Adipocyte (in vitro differentiated cells): ENCODE data around the gene SOCS1.
A peak's percentile ranks its signal among the peaks of the same experiment; 100 is the strongest.
"Not testable (repeated sequence)": the region's sequence is repeated elsewhere in the genome, so short reads cannot be mapped to it uniquely, and the experiment has no call there.

Source experiments
- DNase-seq: peaks from one replicate; pipeline ENCODE4 v3.0.0-alpha.2; 2015; ENCODE audit warnings: low read depth
- H3K27me3 ChIP-seq: replicated peaks from 2 replicates; pipeline ENCODE4 v1.7.0; 2013; ENCODE audit warnings: mild to moderate bottlenecking, low read length, moderate library complexity; ENCODE audit not compliant: control insufficient read depth, insufficient read depth
- H3K36me3 ChIP-seq: 2 replicates; pipeline ENCODE4 v1.7.0; 2013; ENCODE audit warnings: low read length, mild to moderate bottlenecking, moderate library complexity; ENCODE audit not compliant: control insufficient read depth, insufficient read depth, severe bottlenecking
- H3K4me1 ChIP-seq: 2 replicates; pipeline ENCODE4 v1.7.0; 2013; ENCODE audit warnings: mild to moderate bottlenecking, low read length, moderate library complexity; ENCODE audit not compliant: control insufficient read depth, insufficient read depth
- H3K4me3 ChIP-seq: 2 replicates; pipeline ENCODE4 v1.7.0; 2013; ENCODE audit warnings: mild to moderate bottlenecking, low read length, moderate library complexity
- H3K9ac ChIP-seq: 2 replicates; pipeline ENCODE4 v1.7.0; 2013; ENCODE audit warnings: mild to moderate bottlenecking, low read length, moderate library complexity
- H3K9me3 ChIP-seq: 2 replicates; pipeline ENCODE4 v1.7.0; 2013; ENCODE audit warnings: mild to moderate bottlenecking, low read length, moderate library complexity; ENCODE audit not compliant: control insufficient read depth

The SOCS1 gene

DNA sequence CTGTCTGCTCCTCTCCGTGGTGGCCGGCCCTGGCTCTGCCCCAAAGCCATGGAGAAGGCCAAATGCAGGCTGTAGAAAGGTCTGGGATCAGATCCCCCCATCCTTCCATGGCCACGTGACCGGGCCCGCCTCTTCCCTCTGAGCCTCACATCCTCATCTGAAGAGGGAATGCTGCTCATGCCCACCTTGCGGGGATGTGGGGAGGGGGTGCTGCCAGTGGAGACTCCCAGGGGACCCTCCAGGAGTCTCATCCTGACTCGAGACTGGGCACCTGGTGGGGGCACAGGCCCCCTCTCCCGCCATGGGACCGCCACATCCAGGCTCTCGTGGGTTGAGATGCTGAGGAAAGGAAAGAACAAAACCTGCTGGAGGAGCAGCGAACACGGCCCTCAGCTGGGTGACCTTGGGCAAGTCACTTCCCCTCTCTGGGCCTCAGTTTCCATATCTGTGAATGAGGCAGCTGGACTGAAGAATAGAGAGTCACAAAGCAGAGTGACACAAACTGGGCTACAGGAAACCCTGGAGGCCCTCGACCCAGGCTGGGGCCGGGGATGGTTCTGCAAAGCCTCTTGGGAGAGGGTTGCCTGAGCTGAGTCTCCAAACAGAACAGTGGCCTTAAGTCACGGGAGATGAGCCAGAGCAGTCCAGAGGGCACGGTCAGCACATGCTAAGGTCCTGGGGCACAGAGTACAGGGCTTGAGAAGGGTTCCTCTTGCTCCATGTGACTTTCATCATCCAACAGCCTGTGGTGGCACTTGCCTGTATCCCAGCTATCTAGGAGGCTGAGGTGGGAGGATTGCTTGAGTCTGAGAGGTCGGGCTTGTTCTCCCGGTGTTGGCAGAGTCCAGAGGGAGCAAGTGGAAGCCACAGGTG, 30.1 kb downstream of the SOCS1 start:
- no peaks in the 10 kb centered on the region for H3K27me3 ChIP-seq
- peak overlapping the region; percentile 45 for H3K9ac ChIP-seq
- no peaks in the 10 kb centered on the region for H3K36me3 ChIP-seq
- H3K4me1 ChIP-seq: no peaks in the 10 kb centered on the region
- no peak overlapping the region for H3K4me3 ChIP-seq
- no peak for DNase-seq
- no peaks in the 10 kb centered on the region for H3K9me3 ChIP-seq

DNA sequence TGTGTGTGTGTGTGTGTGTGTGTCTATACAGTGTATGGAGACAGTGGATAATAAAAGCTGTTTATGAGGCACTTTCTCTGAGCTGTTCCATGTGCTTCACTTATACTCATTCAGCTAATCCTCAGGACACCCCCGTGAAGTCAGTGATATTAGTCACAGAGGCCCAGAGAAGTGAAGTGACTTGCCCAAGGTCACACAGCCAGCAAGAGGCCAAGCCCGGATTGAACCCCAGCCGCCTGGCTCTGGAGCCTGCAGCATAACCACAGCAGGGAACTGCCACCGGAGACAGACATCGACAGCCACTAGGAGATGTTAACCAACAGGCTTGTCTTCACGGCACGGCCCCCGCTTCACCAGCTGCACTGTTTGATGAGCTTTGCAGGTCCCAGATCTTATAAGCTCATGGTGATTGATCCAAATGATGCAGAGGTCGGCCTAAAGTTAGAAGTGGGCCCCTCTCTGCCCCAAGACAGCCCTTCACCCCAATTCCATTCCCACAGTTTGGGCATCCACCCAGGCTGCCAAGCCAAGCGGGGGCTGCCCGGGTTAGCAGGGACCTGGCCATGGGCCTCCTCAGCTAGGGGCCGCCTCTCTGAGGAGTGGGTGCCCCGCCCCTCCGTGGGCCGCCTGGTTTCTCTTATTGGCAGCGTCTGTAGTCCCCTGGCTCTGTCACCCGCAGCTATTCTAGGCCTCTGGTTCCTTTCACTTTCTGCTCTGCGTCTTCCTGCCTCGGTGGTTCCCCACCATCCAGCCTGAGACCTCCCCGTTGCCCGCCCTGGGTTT, 30.9 kb downstream of the SOCS1 start:
- H3K27me3 ChIP-seq: no peaks in the 10 kb centered on the region
- H3K9ac ChIP-seq: peak overlapping the region; percentile 45
- H3K4me1 ChIP-seq: no peaks in the 10 kb centered on the region
- no peak overlapping the region for H3K4me3 ChIP-seq
- no peak for DNase-seq
- no peaks in the 10 kb centered on the region for H3K9me3 ChIP-seq
- no peaks in the 10 kb centered on the region for H3K36me3 ChIP-seq

DNA sequence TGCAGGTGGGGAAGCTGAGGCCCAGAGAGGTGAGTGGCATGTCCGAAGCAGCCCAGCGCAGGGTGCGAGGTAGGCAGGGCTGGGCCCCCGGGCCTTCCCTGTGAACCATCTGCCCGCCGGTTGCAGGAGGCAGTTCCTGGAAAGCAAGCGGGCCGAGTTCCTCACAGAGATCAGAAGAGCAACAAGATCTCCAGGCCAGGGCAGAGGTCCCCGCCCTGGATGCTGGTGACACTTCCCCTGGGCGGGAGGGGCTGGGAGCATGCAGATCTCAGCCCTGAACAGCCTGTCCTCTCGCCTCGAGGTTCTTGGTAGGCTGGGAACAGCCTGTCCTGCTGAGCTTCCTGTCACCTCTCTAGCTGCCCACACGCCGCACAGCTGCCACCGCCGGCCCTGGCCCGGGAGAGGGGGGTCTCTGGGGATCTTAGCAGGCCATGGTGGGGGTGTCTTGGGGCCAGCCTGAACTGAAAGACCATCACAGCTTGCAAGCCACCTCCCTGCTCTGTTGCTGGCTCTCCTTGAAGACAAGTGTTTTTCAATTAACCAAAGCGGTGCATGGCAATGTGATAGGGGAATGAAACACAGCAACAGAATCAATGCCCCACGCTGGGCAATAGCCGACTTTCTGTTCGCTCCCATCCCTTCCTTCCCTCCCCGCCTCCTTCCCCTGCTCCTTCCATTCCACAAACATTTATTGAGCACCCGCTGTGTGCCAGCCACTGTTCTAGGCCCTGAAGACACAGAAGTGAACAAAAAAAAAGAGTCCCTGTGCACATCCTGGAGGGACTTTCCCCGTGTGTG, 31.7 kb downstream of the SOCS1 start:
- H3K9me3 ChIP-seq: no peaks in the 10 kb centered on the region
- DNase-seq: no peak

DNA sequence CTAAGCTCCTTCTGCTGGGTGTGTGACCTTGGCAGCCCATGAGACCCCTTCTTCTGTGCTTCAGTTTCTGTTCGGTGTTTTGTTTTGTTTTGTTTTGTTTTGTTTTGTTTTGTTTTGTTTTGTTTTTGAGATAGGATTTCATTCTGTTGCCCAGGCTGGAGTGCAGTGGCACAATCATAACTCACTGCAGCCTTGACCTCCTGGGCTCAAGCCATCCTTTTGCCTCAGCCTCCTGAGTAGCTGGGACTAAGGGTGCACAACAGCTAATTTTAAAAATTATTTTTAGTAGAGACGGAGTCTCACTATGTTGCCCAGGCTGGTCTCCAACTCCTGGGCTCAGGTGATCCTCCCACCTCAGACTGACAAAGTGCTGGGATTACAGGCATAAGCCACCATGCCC, 35.5 kb downstream of the SOCS1 start:
- H3K27me3 ChIP-seq, DNase-seq, H3K36me3 ChIP-seq, H3K4me1 ChIP-seq, H3K9ac ChIP-seq, H3K4me3 ChIP-seq: not testable (repeated sequence)
- H3K9me3 ChIP-seq: peaks cover 16% of the 10 kb centered on the region

More for the DNA sequence above, 31.7 kb downstream of the SOCS1 start:
- Histone ChIP-seq H3K9ac (no peak overlapping the region), H3K4me3 (no peak overlapping the region), H3K36me3 (no peaks in the 10 kb centered on the region), H3K27me3 (no peaks in the 10 kb centered on the region), H3K4me1 (no peaks in the 10 kb centered on the region)

DNA sequence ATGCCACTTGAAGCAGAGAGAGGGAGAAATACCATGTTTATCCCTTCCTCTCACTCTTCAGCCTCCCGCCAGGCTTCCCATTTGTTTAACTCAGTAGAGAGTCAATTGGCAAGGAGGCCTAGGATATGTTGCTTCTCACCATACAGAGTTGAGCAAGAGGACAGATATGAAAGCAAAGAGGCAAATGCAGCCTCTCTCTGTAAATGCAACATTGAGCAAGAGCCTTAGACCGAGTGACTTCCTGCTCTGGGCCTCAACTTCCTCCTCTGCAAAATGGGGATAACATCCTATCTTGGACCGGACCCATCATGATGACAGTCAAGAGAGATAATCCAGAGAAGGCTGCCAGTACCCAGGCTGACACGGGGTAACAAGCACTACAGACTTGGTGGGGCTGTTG, 36.8 kb downstream of the SOCS1 start:
- no peaks in the 10 kb centered on the region for H3K36me3 ChIP-seq
- no peaks in the 10 kb centered on the region for H3K27me3 ChIP-seq
- H3K9ac ChIP-seq: no peak overlapping the region
- H3K4me1 ChIP-seq: no peaks in the 10 kb centered on the region
- no peak for DNase-seq
- H3K9me3 ChIP-seq: peaks cover 16% of the 10 kb centered on the region
- H3K4me3 ChIP-seq: no peak overlapping the region

DNA sequence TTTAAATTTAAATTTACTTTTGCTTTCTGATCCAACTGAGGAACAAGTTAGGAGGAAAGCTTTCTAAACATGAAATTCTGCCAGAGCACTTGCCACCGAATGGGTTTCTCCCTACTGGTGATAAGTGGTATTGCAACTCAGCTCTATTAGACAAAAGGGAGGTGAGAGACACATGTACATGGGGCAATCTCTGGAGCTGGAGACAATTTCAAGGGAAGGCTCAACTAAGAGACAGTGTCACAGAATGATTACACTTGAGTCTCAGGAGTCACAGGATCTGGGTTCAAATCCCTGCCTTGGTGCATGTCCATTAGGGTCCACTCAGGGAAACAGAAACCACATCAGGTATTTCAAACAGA, 37.4 kb downstream of the SOCS1 start:
- no peaks in the 10 kb centered on the region for H3K4me1 ChIP-seq
- no peaks in the 10 kb centered on the region for H3K36me3 ChIP-seq
- H3K9ac ChIP-seq: no peak overlapping the region
- DNase-seq: no peak
- H3K4me3 ChIP-seq: no peak overlapping the region
- H3K9me3 ChIP-seq: peaks cover 16% of the 10 kb centered on the region
- no peaks in the 10 kb centered on the region for H3K27me3 ChIP-seq

DNA sequence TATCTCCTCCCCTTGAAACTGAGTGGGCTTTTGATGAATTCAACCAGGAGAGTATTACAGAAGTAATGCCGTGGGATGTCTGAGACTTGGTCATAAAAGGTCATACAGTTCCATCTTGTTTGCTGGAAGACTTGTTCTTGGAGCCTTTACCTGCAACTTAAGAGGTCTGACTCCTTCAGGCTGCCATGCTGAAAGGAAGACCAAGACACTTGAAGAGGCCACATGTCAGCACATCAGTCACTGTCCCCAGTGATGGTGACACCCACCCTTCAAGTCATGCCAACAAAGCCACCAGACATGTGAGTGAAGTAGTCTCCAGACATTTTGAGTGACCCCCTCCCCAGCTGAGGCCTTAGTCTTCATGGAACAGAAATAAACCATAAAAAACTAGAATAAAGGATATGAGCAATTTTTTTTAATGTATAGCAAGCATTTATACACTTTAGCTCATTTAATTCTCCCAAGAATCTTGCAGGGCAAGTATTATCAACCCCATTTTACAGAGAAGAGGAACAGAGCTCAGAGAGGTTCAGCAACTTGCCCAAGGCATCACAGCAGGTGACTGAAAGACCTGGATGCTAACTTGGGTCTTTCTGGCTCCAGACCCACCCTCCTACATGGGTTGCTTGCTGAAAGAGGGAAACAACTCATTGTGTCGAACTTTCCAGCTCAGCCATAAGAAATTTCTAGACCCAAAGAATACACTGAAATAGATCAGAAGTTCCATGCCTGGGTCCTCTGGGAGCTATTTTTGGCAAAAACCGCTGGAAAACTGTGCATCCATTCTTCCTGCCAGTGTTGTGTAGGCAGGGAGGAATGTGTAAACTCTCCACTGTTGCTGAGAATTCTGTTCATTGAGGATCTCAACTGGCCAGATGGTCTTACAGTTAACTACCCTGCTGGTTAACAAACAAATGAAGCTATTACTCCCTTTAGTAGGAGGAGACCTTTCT, 38.1 kb downstream of the SOCS1 start:
- no peaks in the 10 kb centered on the region for H3K27me3 ChIP-seq
- H3K4me3 ChIP-seq: no peak overlapping the region
- no peak overlapping the region for H3K9ac ChIP-seq
- peaks cover 16% of the 10 kb centered on the region for H3K9me3 ChIP-seq
- no peaks in the 10 kb centered on the region for H3K36me3 ChIP-seq
- H3K4me1 ChIP-seq: peaks cover 2% of the 10 kb centered on the region
- no peak for DNase-seq

DNA sequence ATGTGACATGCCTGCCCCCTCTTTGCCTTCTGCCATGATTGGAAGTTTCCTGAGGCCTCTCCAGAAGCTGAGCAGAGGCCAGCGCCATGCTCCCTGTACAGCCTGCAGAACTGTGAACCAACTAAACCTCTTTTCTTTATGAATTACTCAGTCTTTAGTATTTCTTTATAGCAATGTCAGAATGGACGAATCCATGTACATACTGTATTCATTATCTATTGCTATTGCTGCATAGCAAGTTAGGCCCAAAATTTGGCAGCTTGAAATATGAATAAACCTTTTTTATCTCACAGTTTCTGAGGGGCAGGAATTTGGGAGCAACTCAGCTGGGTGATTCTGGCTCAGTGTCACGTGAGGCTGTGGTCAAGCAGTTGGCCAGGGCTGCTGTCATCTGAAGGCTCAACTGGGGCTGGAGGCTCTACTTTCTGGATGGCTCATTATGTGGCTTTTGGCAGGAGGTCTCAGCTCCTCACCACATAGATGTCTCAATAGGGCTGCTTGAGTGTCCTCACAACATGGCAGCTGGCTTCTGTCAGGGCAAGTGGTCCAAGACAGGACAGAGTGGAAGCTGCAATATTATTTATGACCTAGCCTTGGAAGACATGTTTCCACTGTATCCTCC, 40.0 kb downstream of the SOCS1 start:
- Histone ChIP-seq H3K36me3 (no peaks in the 10 kb centered on the region), H3K4me1 (peaks cover 10% of the 10 kb centered on the region), H3K4me3 (no peak overlapping the region), H3K9me3 (peaks cover 16% of the 10 kb centered on the region), H3K27me3 (no peaks in the 10 kb centered on the region), H3K9ac (no peak overlapping the region)
- DNase-seq: no peak

DNA sequence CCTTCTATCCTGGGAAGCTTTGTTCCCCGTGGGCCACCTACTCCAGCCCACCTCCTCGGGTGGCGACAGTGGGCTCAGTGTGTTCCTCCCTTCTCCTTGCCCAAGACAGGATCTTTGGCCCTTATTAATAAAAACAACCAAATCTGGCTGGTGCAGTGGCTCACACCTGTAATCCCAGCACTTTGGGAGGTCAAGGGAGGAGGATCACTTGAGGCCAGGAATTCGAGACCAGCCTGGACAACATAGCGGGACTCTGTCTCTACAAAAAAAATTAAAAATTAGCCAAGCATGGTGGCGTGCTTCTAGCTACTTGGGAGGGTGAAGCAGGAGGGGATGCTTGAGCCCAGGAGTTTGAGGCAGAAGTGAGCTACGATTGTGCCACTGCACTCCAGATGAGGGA, 42.2 kb downstream of the SOCS1 start:
- Histone ChIP-seq H3K4me1 (peaks cover 10% of the 10 kb centered on the region), H3K9ac (no peak overlapping the region), H3K4me3 (no peak overlapping the region), H3K27me3 (no peaks in the 10 kb centered on the region), H3K36me3 (no peaks in the 10 kb centered on the region), H3K9me3 (peaks cover 16% of the 10 kb centered on the region)
- no peak for DNase-seq

DNA sequence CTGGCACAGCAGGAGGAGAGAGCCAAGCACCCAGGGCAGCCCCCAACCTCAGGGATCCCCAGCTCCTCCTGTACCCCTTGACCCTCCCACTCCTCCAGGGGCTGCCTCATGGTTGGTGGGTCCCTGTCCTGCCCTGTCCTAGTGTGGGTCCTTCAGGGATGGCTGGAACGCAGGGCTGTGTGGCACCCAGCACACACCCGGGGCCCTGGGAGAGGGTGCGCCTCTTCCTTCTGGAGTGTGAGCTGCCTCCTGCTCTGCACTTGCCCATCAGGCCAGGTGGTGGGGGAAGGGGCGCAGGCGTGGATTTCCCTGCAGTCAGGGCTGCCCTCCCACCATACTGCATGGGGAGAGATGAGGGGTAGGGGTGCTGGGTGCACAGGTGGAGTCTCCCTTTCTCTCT, 42.6 kb downstream of the SOCS1 start:
- H3K4me1 ChIP-seq: peaks cover 10% of the 10 kb centered on the region
- no peaks in the 10 kb centered on the region for H3K36me3 ChIP-seq
- H3K4me3 ChIP-seq: no peak overlapping the region
- H3K9ac ChIP-seq: no peak overlapping the region
- no peaks in the 10 kb centered on the region for H3K27me3 ChIP-seq
- DNase-seq: no peak
- peaks cover 13% of the 10 kb centered on the region for H3K9me3 ChIP-seq
